ENCODE data around the gene ANGPTL8.

DNA sequence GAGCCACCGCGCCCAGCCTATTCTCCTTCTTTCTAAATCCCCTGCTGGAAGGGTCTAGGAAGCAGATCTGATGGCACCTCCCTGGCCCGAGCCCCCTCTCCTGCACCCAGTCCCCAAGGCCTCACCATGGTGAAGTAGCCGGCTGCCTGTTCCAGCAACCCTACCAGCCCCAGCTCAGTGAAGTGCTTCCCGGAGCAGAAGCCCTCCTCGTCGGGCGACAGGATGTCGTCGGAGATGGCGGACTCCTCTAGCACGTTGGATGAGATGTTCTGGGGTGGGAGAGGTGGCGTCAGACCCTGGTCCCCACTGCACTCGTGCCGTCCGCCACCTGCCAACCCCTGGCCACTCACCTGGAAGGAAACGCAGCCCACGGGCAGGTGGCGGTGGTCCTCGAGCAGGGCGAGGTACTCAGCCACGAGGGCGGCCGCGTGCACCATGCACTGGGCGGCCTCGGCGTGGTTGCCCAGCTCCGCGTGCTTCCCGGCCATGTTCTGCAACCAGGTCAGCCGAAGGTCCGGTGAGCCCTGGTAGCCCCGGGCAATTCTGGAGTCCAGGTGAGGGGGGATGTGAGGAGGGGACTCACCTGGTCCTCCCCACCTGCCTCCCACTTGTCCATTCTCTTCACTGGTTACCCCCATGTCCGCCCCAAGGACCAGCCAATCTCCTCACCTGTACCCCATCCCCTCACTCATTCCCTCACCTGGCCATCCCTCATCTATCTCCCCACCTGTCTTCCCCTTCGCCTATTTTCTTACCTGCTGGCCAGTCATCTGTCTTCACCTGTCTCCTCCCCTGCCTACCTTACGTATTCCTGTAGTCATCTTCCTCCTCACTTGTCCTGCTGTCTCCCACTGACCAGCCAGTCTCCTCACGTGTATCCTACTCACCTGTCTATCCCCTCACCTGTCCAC lies 30.6 kb upstream of the ANGPTL8 start:
- TF ChIP-seq POLR2A (IDR thresholded peaks at IDR 0.05) (no peak), POLR2AphosphoS5 (IDR thresholded peaks at IDR 0.05) (no peak)
- TF ChIP-seq, protein P1, sequence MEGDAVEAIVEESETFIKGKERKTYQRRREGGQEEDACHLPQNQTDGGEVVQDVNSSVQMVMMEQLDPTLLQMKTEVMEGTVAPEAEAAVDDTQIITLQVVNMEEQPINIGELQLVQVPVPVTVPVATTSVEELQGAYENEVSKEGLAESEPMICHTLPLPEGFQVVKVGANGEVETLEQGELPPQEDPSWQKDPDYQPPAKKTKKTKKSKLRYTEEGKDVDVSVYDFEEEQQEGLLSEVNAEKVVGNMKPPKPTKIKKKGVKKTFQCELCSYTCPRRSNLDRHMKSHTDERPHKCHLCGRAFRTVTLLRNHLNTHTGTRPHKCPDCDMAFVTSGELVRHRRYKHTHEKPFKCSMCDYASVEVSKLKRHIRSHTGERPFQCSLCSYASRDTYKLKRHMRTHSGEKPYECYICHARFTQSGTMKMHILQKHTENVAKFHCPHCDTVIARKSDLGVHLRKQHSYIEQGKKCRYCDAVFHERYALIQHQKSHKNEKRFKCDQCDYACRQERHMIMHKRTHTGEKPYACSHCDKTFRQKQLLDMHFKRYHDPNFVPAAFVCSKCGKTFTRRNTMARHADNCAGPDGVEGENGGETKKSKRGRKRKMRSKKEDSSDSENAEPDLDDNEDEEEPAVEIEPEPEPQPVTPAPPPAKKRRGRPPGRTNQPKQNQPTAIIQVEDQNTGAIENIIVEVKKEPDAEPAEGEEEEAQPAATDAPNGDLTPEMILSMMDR (IDR thresholded peaks at IDR 0.05): no peak
